SK-N-SH treated with all-trans-retinoic acid at 6 μM for 48 hours (cell line): ENCODE results near the gene CFAP126.
A peak's percentile ranks its signal among the peaks of the same experiment; 100 is the strongest.
"Not testable (repeated sequence)": the region's sequence is repeated elsewhere in the genome, so short reads cannot be mapped to it uniquely, and the experiment has no call there.

Source experiments
- ATAC-seq: fragments of 200-7000 bp; cut with Tn5 transposase; 3 replicates; pipeline ENCODE4 v1.9.1; 2020; ENCODE audit warnings: mild to moderate bottlenecking, moderate library complexity
- ARNTL ChIP-seq: fragments of 450-650 bp; formaldehyde crosslinking; IDR thresholded peaks from 2 replicates; pipeline ENCODE4 v1.5.0; 2020; ENCODE audit warnings: low read depth, mild to moderate bottlenecking, moderate library complexity, borderline replicate concordance
- BACH2 ChIP-seq: fragments of 250-450 bp; sonication (Bioruptor Pico); IDR thresholded peaks from 2 replicates; pipeline ENCODE4 v1.9.0; 2021; ENCODE audit warnings: mild to moderate bottlenecking, borderline replicate concordance
- CREB5 ChIP-seq: fragments of 250-450 bp; sonication (Bioruptor Pico); IDR thresholded peaks from 2 replicates; pipeline ENCODE4 v1.5.1; 2020; ENCODE audit warnings: low read depth, mild to moderate bottlenecking, moderate library complexity
- CSDC2 ChIP-seq: fragments of 250-450 bp; sonication (Bioruptor Pico); IDR thresholded peaks from 2 replicates; pipeline ENCODE4 v1.5.0; 2020; ENCODE audit warnings: mild to moderate bottlenecking, moderate library complexity
- ESRRG ChIP-seq: fragments of 250-450 bp; sonication (Bioruptor Pico); IDR thresholded peaks from 2 replicates; pipeline ENCODE4 v1.6.1; 2021; ENCODE audit warnings: mild to moderate bottlenecking
- ISL1 ChIP-seq: fragments of 250-450 bp; sonication (Bioruptor Pico); IDR thresholded peaks from 2 replicates; pipeline ENCODE4 v2.1.2; 2022; ENCODE audit warnings: mild to moderate bottlenecking, moderate library complexity
- OSR1 ChIP-seq: fragments of 250-450 bp; sonication (Bioruptor Pico); IDR thresholded peaks from 2 replicates; pipeline ENCODE4 v1.8.0; 2022; ENCODE audit warnings: moderate library complexity, mild to moderate bottlenecking, inconsistent platforms
- PPARA ChIP-seq: fragments of 250-450 bp; sonication (Bioruptor Pico); IDR thresholded peaks from 2 replicates; pipeline ENCODE4 v1.5.0; 2020; ENCODE audit warnings: mild to moderate bottlenecking, borderline replicate concordance
- RARB ChIP-seq: fragments of 250-450 bp; sonication (Bioruptor Pico); IDR thresholded peaks from 2 replicates; pipeline ENCODE4 v1.8.0; 2021; ENCODE audit warnings: mild to moderate bottlenecking, moderate library complexity
- SNAI2 ChIP-seq: fragments of 250-450 bp; sonication (Bioruptor Pico); IDR thresholded peaks from 2 replicates; pipeline ENCODE4 v1.5.0; 2020; ENCODE audit warnings: mild to moderate bottlenecking, moderate library complexity
- TCF4 ChIP-seq: fragments of 250-450 bp; sonication (Bioruptor Pico); IDR thresholded peaks from 2 replicates; pipeline ENCODE4 v1.8.0; 2021; ENCODE audit warnings: mild to moderate bottlenecking, moderate library complexity, borderline replicate concordance
- TOX ChIP-seq: fragments of 250-450 bp; sonication (Bioruptor Pico); IDR thresholded peaks from 2 replicates; pipeline ENCODE4 v1.8.0; 2021; ENCODE audit warnings: mild to moderate bottlenecking, moderate library complexity, borderline replicate concordance
- TSHZ2 ChIP-seq: fragments of 250-450 bp; sonication (Bioruptor Pico); IDR thresholded peaks from 2 replicates; pipeline ENCODE4 v1.5.0; 2020; ENCODE audit warnings: mild to moderate bottlenecking, moderate library complexity
- ZC3H10 ChIP-seq: fragments of 250-450 bp; sonication (Bioruptor Pico); IDR thresholded peaks from 2 replicates; pipeline ENCODE4 v1.5.1; 2021; ENCODE audit warnings: mild to moderate bottlenecking, moderate library complexity
- ZFP3 ChIP-seq: fragments of 250-450 bp; sonication (Bioruptor Pico); IDR thresholded peaks from 2 replicates; pipeline ENCODE4 v1.5.0; 2020; ENCODE audit warnings: mild to moderate bottlenecking, moderate library complexity
- ZFP30 ChIP-seq: fragments of 450-650 bp; formaldehyde crosslinking; IDR thresholded peaks from 2 replicates; pipeline ENCODE4 v1.5.0; 2022; ENCODE audit warnings: mild to moderate bottlenecking, moderate library complexity
- ZNF565 ChIP-seq: fragments of 450-650 bp; formaldehyde crosslinking; conservative IDR thresholded peaks from 2 replicates; pipeline ENCODE4 v1.5.0; 2020; ENCODE audit warnings: low read depth, mild to moderate bottlenecking, moderate library complexity
- ZNF8 ChIP-seq: fragments of 450-650 bp; formaldehyde crosslinking; IDR thresholded peaks from 2 replicates; pipeline ENCODE4 v1.5.0; 2020; ENCODE audit warnings: mild to moderate bottlenecking, moderate library complexity
- TF ChIP-seq, protein P1 (sequence below): fragments of 250-450 bp; sonication (Bioruptor Pico); IDR thresholded peaks from 2 replicates; pipeline ENCODE4 v1.5.1; 2021; ENCODE audit warnings: mild to moderate bottlenecking, moderate library complexity
- TF ChIP-seq, protein P2 (sequence below): fragments of 250-450 bp; sonication (Bioruptor Pico); IDR thresholded peaks from 2 replicates; pipeline ENCODE4 v1.8.0; 2020; ENCODE audit warnings: mild to moderate bottlenecking, moderate library complexity, borderline replicate concordance

Gene CFAP126

DNA sequence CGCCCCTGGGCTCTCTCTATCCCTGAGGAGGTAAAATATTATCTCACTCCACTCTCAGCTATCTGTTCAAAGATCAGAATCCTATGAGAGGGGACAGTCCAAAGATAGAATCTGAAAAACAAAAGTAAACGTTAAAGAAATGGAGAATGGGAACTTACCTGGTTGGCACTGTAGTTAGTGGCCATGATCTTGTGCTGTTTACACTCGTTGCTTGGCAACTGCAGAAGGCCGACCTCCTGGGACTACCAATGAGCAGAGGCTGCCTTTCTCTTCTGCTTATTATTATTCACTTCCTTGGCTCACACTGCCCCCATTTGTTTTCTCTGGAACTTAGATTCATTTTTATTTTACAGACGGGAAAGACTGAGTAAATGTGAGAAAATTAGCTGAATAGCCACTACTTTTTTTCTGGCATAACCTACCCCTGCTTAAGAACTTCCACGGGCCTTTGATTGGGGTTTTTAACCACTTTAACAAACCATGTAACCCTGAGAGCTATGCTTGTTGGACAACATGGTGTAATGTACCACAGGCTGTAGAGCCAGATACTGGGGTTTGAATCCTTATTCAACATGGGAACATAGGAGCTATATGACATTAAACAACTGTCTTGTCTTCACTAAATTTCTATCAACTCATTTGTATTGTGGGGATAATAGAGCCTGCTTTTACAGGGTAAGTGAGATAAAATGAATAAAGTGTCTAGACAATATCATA is at the start of gene CFAP126:
TSS of gene CFAP126 (minus strand) at position 193 of the 717 bp plus-strand sequence. CDS start at position 185, 8 bp downstream.
- TF ChIP-seq TCF4 (CRISPR knock-in tag) (no peak), PPARA (CRISPR knock-in tag) (no peak)
- peak; percentile 99 for ATAC-seq

DNA sequence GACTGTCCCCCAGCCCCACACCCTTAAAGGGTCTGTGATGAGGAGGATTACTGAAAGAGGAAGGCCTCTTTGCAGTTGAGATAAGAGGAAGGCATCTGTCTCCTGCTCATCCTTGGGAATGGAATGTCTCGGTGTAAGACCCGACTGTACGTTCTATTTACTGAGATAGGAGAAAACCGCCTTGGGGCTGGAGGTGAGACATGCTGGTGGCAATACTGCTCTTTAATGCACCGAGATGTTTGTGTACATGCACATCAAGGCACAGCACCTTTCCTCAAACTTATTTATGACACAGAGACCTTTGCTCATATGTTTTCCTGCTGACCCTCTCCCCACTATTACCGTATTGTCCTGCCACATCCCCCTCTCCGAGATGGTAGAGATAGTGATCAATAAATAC is 45.4 kb upstream of the CFAP126 start:
- ATAC-seq = not testable (repeated sequence)

DNA sequence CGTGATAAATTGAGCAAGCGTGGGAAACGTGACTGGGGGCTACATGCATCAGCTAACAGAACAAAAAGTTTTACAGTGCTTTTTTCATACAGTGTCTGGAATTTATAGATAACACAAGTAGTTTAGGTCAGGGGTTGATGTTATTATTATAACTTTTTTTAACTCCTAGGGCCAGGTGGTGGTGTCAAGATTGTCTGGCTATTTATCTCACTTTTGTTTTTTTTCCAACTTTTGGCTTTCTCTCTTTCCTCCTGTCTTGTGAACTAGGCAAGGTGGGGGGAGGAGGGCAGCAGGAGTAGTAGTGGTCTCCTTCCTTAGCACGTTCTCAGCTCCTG is 42.9 kb upstream of the CFAP126 start:
- not testable (repeated sequence) for ATAC-seq

DNA sequence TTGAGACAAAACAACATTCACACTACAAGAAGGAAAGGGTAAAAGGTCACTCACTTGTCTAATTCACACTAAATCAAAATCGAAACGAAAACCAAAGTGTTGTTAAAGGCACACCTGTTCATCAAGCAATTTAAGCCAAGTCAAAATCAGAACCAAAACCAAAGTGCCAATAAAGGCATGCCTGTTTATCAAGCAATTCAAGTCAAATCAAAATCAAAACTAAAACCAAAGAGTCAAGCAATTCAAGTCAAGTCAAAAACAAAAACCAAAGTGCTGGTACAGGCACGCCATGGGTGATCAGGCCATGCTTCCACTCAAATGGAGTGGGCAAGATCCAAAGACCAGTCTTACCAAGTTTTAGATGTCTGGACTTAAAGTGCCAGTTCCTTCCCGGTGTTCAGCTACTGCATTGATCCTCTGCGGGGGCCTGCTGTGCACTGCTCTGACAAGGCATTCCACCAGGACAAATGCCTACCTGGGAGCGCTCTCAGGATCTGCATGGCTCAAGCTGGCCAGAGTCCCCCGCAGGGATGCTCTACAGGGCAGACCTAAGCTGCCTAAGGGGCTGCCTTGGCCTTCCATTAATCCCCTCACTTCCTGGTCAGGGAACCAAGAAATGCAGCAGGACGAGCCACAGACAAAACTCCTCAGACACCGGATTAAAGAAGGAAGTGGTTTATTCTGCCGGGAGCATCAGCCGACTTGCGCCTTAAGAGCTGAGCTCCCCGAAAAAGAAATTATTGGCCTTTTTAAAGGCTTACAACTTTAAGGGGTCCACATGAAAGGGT is 42.4 kb upstream of the CFAP126 start:
- not testable (repeated sequence) for ATAC-seq

DNA sequence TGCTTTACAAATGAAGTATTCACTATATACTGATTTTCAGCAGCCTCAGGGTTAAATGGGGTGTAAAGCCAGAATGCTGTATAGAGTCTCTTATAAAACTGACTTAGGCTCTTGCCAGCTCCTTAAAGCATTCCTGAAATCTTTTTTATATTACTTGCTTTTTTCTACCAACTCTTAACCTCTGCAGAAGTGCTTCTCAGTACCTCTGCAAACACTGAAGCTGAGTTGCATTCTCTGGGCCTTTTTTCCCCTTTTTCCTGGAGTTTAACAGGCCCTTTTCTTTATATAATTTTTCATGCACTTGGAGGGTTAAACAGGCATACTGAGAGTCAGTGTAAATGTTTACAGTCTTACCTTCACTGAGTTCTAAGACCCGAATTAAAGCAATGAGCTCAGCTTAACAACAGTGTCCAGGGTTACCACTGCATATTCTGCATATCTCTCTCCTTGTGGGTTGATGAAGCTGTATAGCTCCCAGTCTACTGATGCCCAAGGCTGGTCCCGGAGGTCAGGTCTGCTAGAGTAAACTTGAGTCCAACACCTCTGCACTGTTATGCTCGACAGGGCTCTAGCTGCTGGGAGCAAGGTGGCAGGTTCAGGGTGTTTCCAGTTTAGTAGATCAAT is 40.9 kb upstream of the CFAP126 start:
- ATAC-seq = peak; percentile 60
- no peak for TF ChIP-seq CSDC2 (CRISPR knock-in tag)
- no peak for TF ChIP-seq ZFP30 (CRISPR knock-in tag)
- TF ChIP-seq ZNF8 (CRISPR knock-in tag) = no peak
- TF ChIP-seq, all 23 proteins: peak for 0

GRCh38 chr1:161407451-161407985 is 39.8 kb upstream of the CFAP126 start:
- ATAC-seq = no peak

GRCh38 chr1:161406551-161406950 is 38.9 kb upstream of the CFAP126 start:
- not testable (repeated sequence) for ATAC-seq

More at GRCh38 chr1:161407451-161407985, 39.8 kb upstream of the CFAP126 start:
- no peak for TF ChIP-seq SNAI2 (CRISPR knock-in tag)

- ATAC-seq = no peak
- TF ChIP-seq ARNTL (CRISPR knock-in tag) (no peak), CREB5 (CRISPR knock-in tag) (no peak), TSHZ2 (CRISPR knock-in tag) (no peak), ZFP30 (CRISPR knock-in tag) (no peak), BACH2 (CRISPR knock-in tag) (no peak), CSDC2 (CRISPR knock-in tag) (no peak), ZC3H10 (CRISPR knock-in tag) (no peak), ISL1 (CRISPR knock-in tag) (no peak), RARB (CRISPR knock-in tag) (no peak), OSR1 (CRISPR knock-in tag) (no peak), ZFP3 (CRISPR knock-in tag) (no peak), PPARA (CRISPR knock-in tag) (no peak), ZNF565 (CRISPR knock-in tag) (no peak), TCF4 (CRISPR knock-in tag) (no peak), TOX (CRISPR knock-in tag) (no peak), ESRRG (CRISPR knock-in tag) (no peak)
- TF ChIP-seq, protein P1, sequence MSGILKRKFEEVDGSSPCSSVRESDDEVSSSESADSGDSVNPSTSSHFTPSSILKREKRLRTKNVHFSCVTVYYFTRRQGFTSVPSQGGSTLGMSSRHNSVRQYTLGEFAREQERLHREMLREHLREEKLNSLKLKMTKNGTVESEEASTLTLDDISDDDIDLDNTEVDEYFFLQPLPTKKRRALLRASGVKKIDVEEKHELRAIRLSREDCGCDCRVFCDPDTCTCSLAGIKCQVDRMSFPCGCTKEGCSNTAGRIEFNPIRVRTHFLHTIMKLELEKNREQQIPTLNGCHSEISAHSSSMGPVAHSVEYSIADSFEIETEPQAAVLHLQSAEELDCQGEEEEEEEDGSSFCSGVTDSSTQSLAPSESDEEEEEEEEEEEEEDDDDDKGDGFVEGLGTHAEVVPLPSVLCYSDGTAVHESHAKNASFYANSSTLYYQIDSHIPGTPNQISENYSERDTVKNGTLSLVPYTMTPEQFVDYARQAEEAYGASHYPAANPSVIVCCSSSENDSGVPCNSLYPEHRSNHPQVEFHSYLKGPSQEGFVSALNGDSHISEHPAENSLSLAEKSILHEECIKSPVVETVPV (CRISPR knock-in tag) = no peak
- TF ChIP-seq, protein P2, sequence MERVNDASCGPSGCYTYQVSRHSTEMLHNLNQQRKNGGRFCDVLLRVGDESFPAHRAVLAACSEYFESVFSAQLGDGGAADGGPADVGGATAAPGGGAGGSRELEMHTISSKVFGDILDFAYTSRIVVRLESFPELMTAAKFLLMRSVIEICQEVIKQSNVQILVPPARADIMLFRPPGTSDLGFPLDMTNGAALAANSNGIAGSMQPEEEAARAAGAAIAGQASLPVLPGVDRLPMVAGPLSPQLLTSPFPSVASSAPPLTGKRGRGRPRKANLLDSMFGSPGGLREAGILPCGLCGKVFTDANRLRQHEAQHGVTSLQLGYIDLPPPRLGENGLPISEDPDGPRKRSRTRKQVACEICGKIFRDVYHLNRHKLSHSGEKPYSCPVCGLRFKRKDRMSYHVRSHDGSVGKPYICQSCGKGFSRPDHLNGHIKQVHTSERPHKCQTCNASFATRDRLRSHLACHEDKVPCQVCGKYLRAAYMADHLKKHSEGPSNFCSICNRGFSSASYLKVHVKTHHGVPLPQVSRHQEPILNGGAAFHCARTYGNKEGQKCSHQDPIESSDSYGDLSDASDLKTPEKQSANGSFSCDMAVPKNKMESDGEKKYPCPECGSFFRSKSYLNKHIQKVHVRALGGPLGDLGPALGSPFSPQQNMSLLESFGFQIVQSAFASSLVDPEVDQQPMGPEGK = no peak
Observed at GRCh38 chr1:161404051-161404597, 36.4 kb upstream of the CFAP126 start.
